Mammary epithelial cell (primary cell): ENCODE data around the gene DGAT2L6.

Experiments used
- EZH2 ChIP-seq: IDR thresholded peaks from 2 replicates; pipeline ENCODE4 v1.6.1; 2012; ENCODE audit warnings: low read length, inconsistent platforms, borderline replicate concordance
- TF ChIP-seq, protein P1 (sequence below), 2 donors: IDR thresholded peaks in 1 of 2; conservative IDR thresholded peaks in 1 of 2; 2 replicates each; pipeline ENCODE4 v1.5.1; 2011 to 2012; ENCODE audit warnings: inconsistent platforms in 2 of 2, low read length in 2 of 2, mild to moderate bottlenecking in 2 of 2, control low read depth in 1 of 2, low read depth in 1 of 2; ENCODE audit not compliant: insufficient read depth in 1 of 2; ENCODE audit errors: extremely low read depth in 1 of 2

DNA sequence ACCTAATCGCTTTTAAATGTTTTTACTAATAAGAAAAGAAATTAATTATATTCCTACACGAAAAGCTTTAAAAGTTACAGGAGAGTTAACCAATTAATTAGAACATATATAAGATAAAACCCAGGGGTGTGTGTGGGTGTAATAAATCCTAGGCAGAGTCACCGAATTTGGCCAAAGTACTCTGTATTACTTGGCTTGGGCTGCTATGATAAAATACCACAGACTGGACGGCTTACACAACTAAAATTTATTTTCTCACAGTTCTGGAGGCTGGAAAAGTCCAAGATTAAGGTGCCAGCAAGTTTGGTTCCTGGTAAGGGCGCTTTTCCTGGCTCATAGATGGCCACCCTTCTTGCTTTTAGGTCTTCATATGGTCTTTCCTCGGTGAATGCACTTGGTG, 67.6 kb downstream of the DGAT2L6 start:
- TF ChIP-seq, protein P1, sequence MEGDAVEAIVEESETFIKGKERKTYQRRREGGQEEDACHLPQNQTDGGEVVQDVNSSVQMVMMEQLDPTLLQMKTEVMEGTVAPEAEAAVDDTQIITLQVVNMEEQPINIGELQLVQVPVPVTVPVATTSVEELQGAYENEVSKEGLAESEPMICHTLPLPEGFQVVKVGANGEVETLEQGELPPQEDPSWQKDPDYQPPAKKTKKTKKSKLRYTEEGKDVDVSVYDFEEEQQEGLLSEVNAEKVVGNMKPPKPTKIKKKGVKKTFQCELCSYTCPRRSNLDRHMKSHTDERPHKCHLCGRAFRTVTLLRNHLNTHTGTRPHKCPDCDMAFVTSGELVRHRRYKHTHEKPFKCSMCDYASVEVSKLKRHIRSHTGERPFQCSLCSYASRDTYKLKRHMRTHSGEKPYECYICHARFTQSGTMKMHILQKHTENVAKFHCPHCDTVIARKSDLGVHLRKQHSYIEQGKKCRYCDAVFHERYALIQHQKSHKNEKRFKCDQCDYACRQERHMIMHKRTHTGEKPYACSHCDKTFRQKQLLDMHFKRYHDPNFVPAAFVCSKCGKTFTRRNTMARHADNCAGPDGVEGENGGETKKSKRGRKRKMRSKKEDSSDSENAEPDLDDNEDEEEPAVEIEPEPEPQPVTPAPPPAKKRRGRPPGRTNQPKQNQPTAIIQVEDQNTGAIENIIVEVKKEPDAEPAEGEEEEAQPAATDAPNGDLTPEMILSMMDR (conservative IDR thresholded peaks at IDR 0.05 in 1 of 2, IDR thresholded peaks at IDR 0.05 in 1 of 2; ENCODE audit: extremely low read depth in 1 of 2, insufficient read depth in 1 of 2, low read depth in 1 of 2, low read length in 2 of 2), result no peak
- no peak for TF ChIP-seq EZH2
